ENCODE results near the gene FRRS1. TPM values are rescaled to one million over a fixed set of nuclear protein-coding genes. Genes with fewer than 3 reads are reported as not detected.

Gene FRRS1
- polyA plus RNA-seq, 3 donors, result 0.61 to 2.1 (median 2.1) TPM

- peaks cover 18% of the 10 kb centered on the region for H3K4me1 Mint-ChIP-seq
- Histone ChIP-seq H3K4me1 (ENCODE audit: control insufficient read depth in 1 of 2, insufficient read depth in 2 of 2, low read length in 2 of 2) (peaks cover 14% of the 10 kb centered on the region in 2 donors), H3K4me3 (replicated peaks in 1 of 3; ENCODE audit: low read depth in 2 of 3, low read length in 3 of 3) (no peak overlapping the region), H3K9me3 (replicated peaks in 1 of 2; ENCODE audit: control insufficient read depth in 1 of 2, insufficient read depth in 1 of 2, low read length in 2 of 2) (no peaks in the 10 kb centered on the region), H3K27me3 (ENCODE audit: control insufficient read depth in 2 of 2, insufficient read depth in 2 of 2, low read length in 2 of 2) (no peaks in the 10 kb centered on the region), H3K79me2 (ENCODE audit: insufficient read depth, low read length) (peaks cover 3% of the 10 kb centered on the region), H3K27ac (ENCODE audit: low read depth in 1 of 2, low read length in 2 of 2) (no peak overlapping the region), H3K4me2 (replicated peaks; ENCODE audit: extremely low read depth, low read length, poor library complexity, severe bottlenecking) (no peak overlapping the region), H3K36me3 (replicated peaks in 1 of 2; ENCODE audit: control insufficient read depth in 1 of 2, insufficient read depth in 2 of 2, low read length in 2 of 2) (no peaks in the 10 kb centered on the region), H2AFZ (ENCODE audit: insufficient read depth, low read depth, low read length, poor library complexity, severe bottlenecking) (no peak overlapping the region), H3K9ac (ENCODE audit: insufficient read depth, low read length, poor library complexity, severe bottlenecking) (no peak overlapping the region), H4K20me1 (ENCODE audit: insufficient read depth, low read length) (no peaks in the 10 kb centered on the region)
- no peak for TF ChIP-seq CTCF (IDR thresholded peaks at IDR 0.05)
- peak overlapping the region in 1 of 7 donors; percentile 39 for H3K27ac Mint-ChIP-seq
- intact Hi-C loops (cut with micrococcal nuclease), result no loop called here
- no peak overlapping the region for H3K4me3 Mint-ChIP-seq
- peaks cover 0 to 1% (median 0%) of the 10 kb centered on the region in 3 donors for H3K27me3 Mint-ChIP-seq (ENCODE audit: low read depth in 3 of 3)
- H3K36me3 Mint-ChIP-seq, result no peaks in the 10 kb centered on the region
- no peak for DNase-seq
- peaks cover 0 to 6% (median 0%) of the 10 kb centered on the region in 7 donors for H3K9me3 Mint-ChIP-seq
- WGBS (ENCODE audit: insufficient coverage), result 100% methylated on average over 1 of the region's 2 CpGs
Measured at GRCh38 chr1:99754055-99754626, 12.3 kb downstream of the FRRS1 start.

GRCh38 chr1:99751877-99752504, 14.4 kb downstream of the FRRS1 start:
- no peaks in the 10 kb centered on the region for H3K9me3 ChIP-seq (replicated peaks in 1 of 2; ENCODE audit: control insufficient read depth in 1 of 2, insufficient read depth in 1 of 2, low read length in 2 of 2)
- H3K27me3 Mint-ChIP-seq (ENCODE audit: low read depth in 3 of 3), result peaks cover 0 to 1% (median 0%) of the 10 kb centered on the region in 3 donors
- no peaks in the 10 kb centered on the region for H3K27me3 ChIP-seq (ENCODE audit: control insufficient read depth in 2 of 2, insufficient read depth in 2 of 2, low read length in 2 of 2)
- no peaks in the 10 kb centered on the region for H3K36me3 ChIP-seq (replicated peaks in 1 of 2; ENCODE audit: control insufficient read depth in 1 of 2, insufficient read depth in 2 of 2, low read length in 2 of 2)
- no peak overlapping the region for H3K4me2 ChIP-seq (replicated peaks; ENCODE audit: extremely low read depth, low read length, poor library complexity, severe bottlenecking)
- peaks cover 3% of the 10 kb centered on the region for H3K4me1 Mint-ChIP-seq
- H3K4me1 ChIP-seq (ENCODE audit: control insufficient read depth in 1 of 2, insufficient read depth in 2 of 2, low read length in 2 of 2), result no peaks in the 10 kb centered on the region
- H3K27ac Mint-ChIP-seq, result no peak overlapping the region
- no CpG with 5 or more reads among the region's 1 CpG for WGBS (ENCODE audit: insufficient coverage)
- H3K4me3 Mint-ChIP-seq, result no peak overlapping the region
- no peaks in the 10 kb centered on the region for H4K20me1 ChIP-seq (ENCODE audit: insufficient read depth, low read length)
- H3K27ac ChIP-seq (ENCODE audit: low read depth in 1 of 2, low read length in 2 of 2), result no peak overlapping the region
- H3K79me2 ChIP-seq (ENCODE audit: insufficient read depth, low read length), result peaks cover 3% of the 10 kb centered on the region
- intact Hi-C loops (cut with micrococcal nuclease), result no loop called here
- H3K4me3 ChIP-seq (replicated peaks in 1 of 3; ENCODE audit: low read depth in 2 of 3, low read length in 3 of 3), result no peak overlapping the region
- no peaks in the 10 kb centered on the region for H3K36me3 Mint-ChIP-seq
- no peak overlapping the region for H3K9ac ChIP-seq (ENCODE audit: insufficient read depth, low read length, poor library complexity, severe bottlenecking)
- TF ChIP-seq CTCF (IDR thresholded peaks at IDR 0.05), result no peak
- no peak for DNase-seq
- H2AFZ ChIP-seq (ENCODE audit: insufficient read depth, low read depth, low read length, poor library complexity, severe bottlenecking), result no peak overlapping the region
- peaks cover 0 to 3% (median 0%) of the 10 kb centered on the region in 7 donors for H3K9me3 Mint-ChIP-seq
